Spleen (tissue), 11 donors: ENCODE measurements around the gene MPND. TPM values are rescaled to one million over a fixed set of nuclear protein-coding genes. Genes with fewer than 3 reads are reported as not detected.

ENCODE experiments used
- DNase-seq: peaks from one replicate; pipeline ENCODE4 v3.0.0-alpha.2; 2020
- H3K27ac ChIP-seq, 8 donors: fragments of 200-600 bp; sonication (generic) in 7 of 8; 1 replicate in 4 of 8; 2 replicates in 4 of 8; pipeline versions ENCODE4 v1.5.0 to v1.8.0; 2016 to 2021; ENCODE audit warnings: inconsistent platforms in 4 of 8, mild to moderate bottlenecking in 4 of 8, moderate library complexity in 1 of 8
- H3K27me3 ChIP-seq, 7 donors: fragments of 200-600 bp; sonication (generic) in 6 of 7; replicated peaks in 1 of 7; 1 replicate in 4 of 7; 2 replicates in 3 of 7; pipeline versions ENCODE4 v1.5.0 to v1.8.0; 2016 to 2021; ENCODE audit warnings: inconsistent platforms in 3 of 7, mild to moderate bottlenecking in 1 of 7
- H3K36me3 ChIP-seq, 6 donors: fragments of 200-600 bp; sonication (generic) in 5 of 6; 1 replicate in 4 of 6; 2 replicates in 2 of 6; pipeline versions ENCODE4 v1.5.0 to v1.8.0; 2016 to 2021; ENCODE audit warnings: inconsistent platforms in 2 of 6
- H3K4me1 ChIP-seq, 6 donors: fragments of 200-600 bp; sonication (generic) in 5 of 6; 1 replicate in 3 of 6; 2 replicates in 3 of 6; pipeline versions ENCODE4 v1.5.0 to v1.8.0; 2016 to 2021; ENCODE audit warnings: inconsistent platforms in 3 of 6
- H3K4me3 ChIP-seq, 8 donors: fragments of 200-600 bp; sonication (generic) in 7 of 8; 1 replicate in 4 of 8; 2 replicates in 4 of 8; pipeline versions ENCODE4 v1.5.0 to v1.8.0; 2016 to 2021; ENCODE audit warnings: inconsistent platforms in 4 of 8, mild to moderate bottlenecking in 4 of 8, moderate library complexity in 2 of 8
- H3K9me3 ChIP-seq, 8 donors: fragments of 200-600 bp; sonication (generic) in 7 of 8; 1 replicate in 4 of 8; 2 replicates in 4 of 8; pipeline versions ENCODE4 v1.5.0 to v1.8.0; 2016 to 2021; ENCODE audit warnings: inconsistent platforms in 4 of 8
- CTCF ChIP-seq, 11 experiments: fragments of 200-600 bp in 7 of 11; fragments of 450-650 bp in 4 of 11; sonication (generic) in 4 of 11; IDR thresholded peaks in 8 of 11; conservative IDR thresholded peaks in 3 of 11; 1 replicate in 7 of 11; 2 replicates in 4 of 11; pipeline versions ENCODE4 v1.4.0 to v1.8.0; 2016 to 2021; ENCODE audit warnings: antibody characterized with exemption in 11 of 11, inconsistent platforms in 4 of 11, mild to moderate bottlenecking in 1 of 11
- POLR2A ChIP-seq, 3 donors: fragments of 450-650 bp; IDR thresholded peaks; one replicate each; pipeline ENCODE4 v1.5.1; 2017; ENCODE audit warnings: antibody characterized with exemption in 3 of 3, mild to moderate bottlenecking in 1 of 3
- POLR2AphosphoS5 ChIP-seq, 3 donors: sonication (generic); formaldehyde crosslinking; IDR thresholded peaks; one replicate each; pipeline ENCODE4 v1.5.1; 2017; ENCODE audit warnings: antibody characterized with exemption in 3 of 3
- WGBS, 5 donors: extraction: QIAGEN DNeasy Blood & Tissue Kit in 3 of 5; methylation state at CpG; one replicate each; pipeline versions ENCODE4 v1.1.5 to v1.1.7; 2013 to 2018; 5-methylcytosine and 5-hydroxymethylcytosine counted together
- intact Hi-C: fragments of 100-400 bp; cut with DNase I; formaldehyde crosslinking; loops from one replicate; pipeline ENCODE4 v1.15.0; 2023; ENCODE audit warnings: low total_unique reads
- polyA plus RNA-seq, 3 donors: library from polyadenylated mRNA; stranded (reverse); fragments of 200-250 nt; gene quantifications; one replicate each; pipeline ENCODE4 v1.2.1, GENCODE V29; 2013
- total RNA-seq, 7 donors: library from RNA; depleted of rRNA in 3 of 7; stranded (reverse); fragments of >200 nt in 3 of 7; fragmentation: NEBNext Ultra II Directional in 4 of 7; extraction: Animal tissue kit (Norgen Biotek cat#: 25700) in 4 of 7; gene quantifications; one replicate each; pipeline versions ENCODE4 v1.1.0 to v1.2.1, GENCODE V29; 2016 to 2021
- donor health status: healthy with polysubstance abuse.
- donor health status: DM: no; HTN: no; CAD: no; lungs with moderate emphysema.
- donor health status: DM: no; HTN: no; CAD: no.
- donor health status: Bipolar disorder and iron deficiency.
- donor health status: healthy.
- donor health status: DM: no; HTN: no; CAD: no.
- donor health status: DM: yes; HTN: yes; CAD: no.

MPND gene
- total and polyA plus RNA-seq, 10 donors: 6.4 to 24.2 (median 16.0) TPM

GRCh38 chr19:4390017-4390566 lies 46.7 kb downstream of the MPND start:
- WGBS, 5 donors: 24 to 51% (median 36%) methylated on average over 8 to 12 of the region's 12 CpGs
- intact Hi-C loops: no loop called here
- DNase-seq: peak; percentile 82
- Histone ChIP-seq H3K4me1 (peaks cover 65 to 100% (median 98%) of the 10 kb centered on the region in 6 donors), H3K27me3 (no peaks in the 10 kb centered on the region), H3K36me3 (peaks cover 0 to 65% (median 18%) of the 10 kb centered on the region in 6 donors), H3K4me3 (peak overlapping the region in 1 of 8 donors; percentile 33), H3K9me3 (no peaks in the 10 kb centered on the region), H3K27ac (peak overlapping the region; percentile 49 to 89 (median 82))
- TF ChIP-seq POLR2AphosphoS5 (IDR thresholded peaks at IDR 0.05) (peak; percentile 73 to 76 (median 76)), POLR2A (IDR thresholded peaks at IDR 0.05) (no peak), CTCF (IDR thresholded peaks at IDR 0.05 in 8 of 11, conservative IDR thresholded peaks at IDR 0.05 in 3 of 11) (peak in 1 of 11 experiments; percentile 4)

- H3K9me3 ChIP-seq: no peaks in the 10 kb centered on the region
- H3K27me3 ChIP-seq: no peaks in the 10 kb centered on the region
- peak overlapping the region in 1 of 8 donors; percentile 33 for H3K4me3 ChIP-seq
- peaks cover 68 to 100% (median 98%) of the 10 kb centered on the region in 6 donors for H3K4me1 ChIP-seq
- WGBS, 5 donors: 39 to 48% (median 47%) methylated on average over 21 of the region's 21 CpGs
- DNase-seq: no peak
- H3K27ac ChIP-seq: peak overlapping the region; percentile 49 to 89 (median 82)
- peaks cover 0 to 65% (median 22%) of the 10 kb centered on the region in 6 donors for H3K36me3 ChIP-seq
- intact Hi-C loops: no loop called here
- TF ChIP-seq POLR2AphosphoS5 (IDR thresholded peaks at IDR 0.05) (peak in 1 of 3 donors; percentile 14), CTCF (IDR thresholded peaks at IDR 0.05 in 8 of 11, conservative IDR thresholded peaks at IDR 0.05 in 3 of 11) (no peak)
These were observed 47.4 kb downstream of the MPND start for GRCh38 chr19:4390567-4391305.

GRCh38 chr19:4391306-4391693 lies 47.9 kb downstream of the MPND start:
- DNase-seq: no peak
- 64 to 74% (median 66%) methylated on average over 9 of the region's 9 CpGs for WGBS, 5 donors
- no peaks in the 10 kb centered on the region for H3K27me3 ChIP-seq
- H3K36me3 ChIP-seq: peaks cover 0 to 66% (median 24%) of the 10 kb centered on the region in 6 donors
- intact Hi-C loops: no loop called here
- TF ChIP-seq CTCF (IDR thresholded peaks at IDR 0.05 in 8 of 11, conservative IDR thresholded peaks at IDR 0.05 in 3 of 11) (no peak), POLR2AphosphoS5 (IDR thresholded peaks at IDR 0.05) (no peak), POLR2A (IDR thresholded peaks at IDR 0.05) (no peak)
- H3K4me3 ChIP-seq: peak overlapping the region in 1 of 8 donors; percentile 33
- H3K4me1 ChIP-seq: peaks cover 62 to 100% (median 97%) of the 10 kb centered on the region in 6 donors
- peak overlapping the region; percentile 49 to 89 (median 82) for H3K27ac ChIP-seq
- H3K9me3 ChIP-seq: no peaks in the 10 kb centered on the region
